ENCODE data around the gene ELAPOR1. TPM values are rescaled to one million over a fixed set of nuclear protein-coding genes. Genes with fewer than 3 reads are reported as not detected.

Gene ELAPOR1
- polyA plus RNA-seq, 1 donor from 2014 or later, result 16.8 TPM

DNA sequence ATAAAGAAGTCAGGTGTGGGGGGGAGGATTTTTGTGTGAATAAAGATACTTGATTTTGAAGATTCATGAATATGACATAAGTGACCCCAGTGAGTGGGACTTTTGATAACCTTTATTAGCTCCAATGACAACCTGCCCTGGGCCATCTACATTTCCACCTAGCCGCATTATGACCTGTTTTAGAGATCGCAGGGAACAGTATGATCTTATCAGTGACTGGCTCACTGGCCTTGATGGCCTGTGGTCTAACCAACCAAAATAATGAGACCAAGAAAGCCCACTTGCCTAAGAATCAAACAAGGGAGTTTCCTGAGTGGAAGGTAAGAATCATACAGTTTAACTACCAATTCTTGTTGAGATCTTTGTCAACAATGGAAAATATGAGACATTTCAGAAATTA is 1.8 kb downstream of the ELAPOR1 start:
- no peaks in the 10 kb centered on the region for H4K20me1 ChIP-seq (ENCODE audit: insufficient read depth)
- H3K27ac ChIP-seq (ENCODE audit: low read length), result no peak overlapping the region
- H3K9me3 ChIP-seq (ENCODE audit: low read length), result no peaks in the 10 kb centered on the region
- TF ChIP-seq, protein P1, sequence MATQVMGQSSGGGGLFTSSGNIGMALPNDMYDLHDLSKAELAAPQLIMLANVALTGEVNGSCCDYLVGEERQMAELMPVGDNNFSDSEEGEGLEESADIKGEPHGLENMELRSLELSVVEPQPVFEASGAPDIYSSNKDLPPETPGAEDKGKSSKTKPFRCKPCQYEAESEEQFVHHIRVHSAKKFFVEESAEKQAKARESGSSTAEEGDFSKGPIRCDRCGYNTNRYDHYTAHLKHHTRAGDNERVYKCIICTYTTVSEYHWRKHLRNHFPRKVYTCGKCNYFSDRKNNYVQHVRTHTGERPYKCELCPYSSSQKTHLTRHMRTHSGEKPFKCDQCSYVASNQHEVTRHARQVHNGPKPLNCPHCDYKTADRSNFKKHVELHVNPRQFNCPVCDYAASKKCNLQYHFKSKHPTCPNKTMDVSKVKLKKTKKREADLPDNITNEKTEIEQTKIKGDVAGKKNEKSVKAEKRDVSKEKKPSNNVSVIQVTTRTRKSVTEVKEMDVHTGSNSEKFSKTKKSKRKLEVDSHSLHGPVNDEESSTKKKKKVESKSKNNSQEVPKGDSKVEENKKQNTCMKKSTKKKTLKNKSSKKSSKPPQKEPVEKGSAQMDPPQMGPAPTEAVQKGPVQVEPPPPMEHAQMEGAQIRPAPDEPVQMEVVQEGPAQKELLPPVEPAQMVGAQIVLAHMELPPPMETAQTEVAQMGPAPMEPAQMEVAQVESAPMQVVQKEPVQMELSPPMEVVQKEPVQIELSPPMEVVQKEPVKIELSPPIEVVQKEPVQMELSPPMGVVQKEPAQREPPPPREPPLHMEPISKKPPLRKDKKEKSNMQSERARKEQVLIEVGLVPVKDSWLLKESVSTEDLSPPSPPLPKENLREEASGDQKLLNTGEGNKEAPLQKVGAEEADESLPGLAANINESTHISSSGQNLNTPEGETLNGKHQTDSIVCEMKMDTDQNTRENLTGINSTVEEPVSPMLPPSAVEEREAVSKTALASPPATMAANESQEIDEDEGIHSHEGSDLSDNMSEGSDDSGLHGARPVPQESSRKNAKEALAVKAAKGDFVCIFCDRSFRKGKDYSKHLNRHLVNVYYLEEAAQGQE (IDR thresholded peaks at IDR 0.05; ENCODE audit: borderline replicate concordance), result no peak
- no peak for TF ChIP-seq EP300 (conservative IDR thresholded peaks at IDR 0.05; ENCODE audit: poor library complexity, severe bottlenecking)
- no peak for TF ChIP-seq RAD21 (conservative IDR thresholded peaks at IDR 0.05)
- TF ChIP-seq, protein P2, sequence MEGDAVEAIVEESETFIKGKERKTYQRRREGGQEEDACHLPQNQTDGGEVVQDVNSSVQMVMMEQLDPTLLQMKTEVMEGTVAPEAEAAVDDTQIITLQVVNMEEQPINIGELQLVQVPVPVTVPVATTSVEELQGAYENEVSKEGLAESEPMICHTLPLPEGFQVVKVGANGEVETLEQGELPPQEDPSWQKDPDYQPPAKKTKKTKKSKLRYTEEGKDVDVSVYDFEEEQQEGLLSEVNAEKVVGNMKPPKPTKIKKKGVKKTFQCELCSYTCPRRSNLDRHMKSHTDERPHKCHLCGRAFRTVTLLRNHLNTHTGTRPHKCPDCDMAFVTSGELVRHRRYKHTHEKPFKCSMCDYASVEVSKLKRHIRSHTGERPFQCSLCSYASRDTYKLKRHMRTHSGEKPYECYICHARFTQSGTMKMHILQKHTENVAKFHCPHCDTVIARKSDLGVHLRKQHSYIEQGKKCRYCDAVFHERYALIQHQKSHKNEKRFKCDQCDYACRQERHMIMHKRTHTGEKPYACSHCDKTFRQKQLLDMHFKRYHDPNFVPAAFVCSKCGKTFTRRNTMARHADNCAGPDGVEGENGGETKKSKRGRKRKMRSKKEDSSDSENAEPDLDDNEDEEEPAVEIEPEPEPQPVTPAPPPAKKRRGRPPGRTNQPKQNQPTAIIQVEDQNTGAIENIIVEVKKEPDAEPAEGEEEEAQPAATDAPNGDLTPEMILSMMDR (IDR thresholded peaks at IDR 0.05; ENCODE audit: poor library complexity, severe bottlenecking), result no peak
- no peak for TF ChIP-seq SMC3 (conservative IDR thresholded peaks at IDR 0.05; ENCODE audit: poor library complexity)
- no peak for TF ChIP-seq POLR2AphosphoS5 (IDR thresholded peaks at IDR 0.05)
- no peak for TF ChIP-seq MXI1 (conservative IDR thresholded peaks at IDR 0.05; ENCODE audit: poor library complexity, severe bottlenecking)
- TF ChIP-seq TAF1 (IDR thresholded peaks at IDR 0.05; ENCODE audit: low read depth), result no peak
- no peak for TF ChIP-seq EZH2 (IDR thresholded peaks at IDR 0.05; ENCODE audit: borderline replicate concordance, insufficient read depth, low read length, poor library complexity, severe bottlenecking)
- H3K4me3 ChIP-seq (ENCODE audit: low read length), result peak overlapping the region; percentile 49
- H3K79me2 ChIP-seq (replicated peaks; ENCODE audit: insufficient read depth, low read length), result no peaks in the 10 kb centered on the region
- H2AFZ ChIP-seq (ENCODE audit: low read depth, low read length), result no peak overlapping the region
- H3K36me3 ChIP-seq (ENCODE audit: insufficient read depth, low read length), result no peaks in the 10 kb centered on the region
- no peaks in the 10 kb centered on the region for H3K9me2 ChIP-seq (ENCODE audit: insufficient read depth, low read length)
- peaks cover 3% of the 10 kb centered on the region for H3F3A ChIP-seq (ENCODE audit: insufficient read depth, low read length, poor library complexity, severe bottlenecking)
- H3K9ac ChIP-seq (ENCODE audit: low read length), result no peak overlapping the region
- H3K4me2 ChIP-seq (ENCODE audit: low read length), result peak overlapping the region; percentile 77
- H3K27me3 ChIP-seq (ENCODE audit: insufficient read depth, low read depth, low read length), result peaks cover 2% of the 10 kb centered on the region

DNA sequence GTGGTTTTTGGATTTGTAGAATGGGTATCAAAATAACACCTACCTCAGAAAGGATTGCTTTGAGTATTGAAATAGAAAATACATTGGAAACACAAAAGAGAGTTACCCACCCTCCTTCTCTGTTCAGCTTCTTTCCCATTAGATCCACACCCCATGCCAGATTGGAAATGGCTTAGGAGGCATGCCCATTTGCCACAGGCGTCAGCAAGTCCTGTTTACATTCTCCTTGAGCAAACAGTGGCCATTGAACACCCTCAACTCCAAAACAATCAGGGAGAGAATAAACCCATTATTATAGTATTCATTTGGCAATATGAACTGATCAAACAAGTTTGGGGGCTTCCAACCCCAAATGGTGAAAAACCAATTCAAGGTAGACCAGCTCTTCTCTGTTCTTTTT is 2.4 kb downstream of the ELAPOR1 start:
- Histone ChIP-seq H3K9me3 (ENCODE audit: low read length) (no peaks in the 10 kb centered on the region), H2AFZ (ENCODE audit: low read depth, low read length) (no peak overlapping the region), H3K27ac (ENCODE audit: low read length) (no peak overlapping the region), H3K36me3 (ENCODE audit: insufficient read depth, low read length) (no peaks in the 10 kb centered on the region), H3K27me3 (ENCODE audit: insufficient read depth, low read depth, low read length) (peaks cover 2% of the 10 kb centered on the region), H3K4me2 (ENCODE audit: low read length) (no peak overlapping the region), H3K79me2 (replicated peaks; ENCODE audit: insufficient read depth, low read length) (no peaks in the 10 kb centered on the region), H3F3A (ENCODE audit: insufficient read depth, low read length, poor library complexity, severe bottlenecking) (peaks cover 3% of the 10 kb centered on the region), H3K4me3 (ENCODE audit: low read length) (peak overlapping the region; percentile 49), H4K20me1 (ENCODE audit: insufficient read depth) (no peaks in the 10 kb centered on the region), H3K9me2 (ENCODE audit: insufficient read depth, low read length) (no peaks in the 10 kb centered on the region), H3K9ac (ENCODE audit: low read length) (no peak overlapping the region)
- TF ChIP-seq SMC3 (conservative IDR thresholded peaks at IDR 0.05; ENCODE audit: poor library complexity), result no peak
- no peak for TF ChIP-seq TAF1 (IDR thresholded peaks at IDR 0.05; ENCODE audit: low read depth)
- TF ChIP-seq EP300 (conservative IDR thresholded peaks at IDR 0.05; ENCODE audit: poor library complexity, severe bottlenecking), result no peak
- TF ChIP-seq, protein P1 (IDR thresholded peaks at IDR 0.05; ENCODE audit: borderline replicate concordance), result no peak

Data from neural cell (in vitro differentiated cells).